Measurements from ENCODE around the gene ART1. TPM values are rescaled to one million over a fixed set of nuclear protein-coding genes. Genes with fewer than 3 reads are reported as not detected.

The ART1 gene
- total RNA-seq, 1 donor from 2014 or later: not detected

DNA sequence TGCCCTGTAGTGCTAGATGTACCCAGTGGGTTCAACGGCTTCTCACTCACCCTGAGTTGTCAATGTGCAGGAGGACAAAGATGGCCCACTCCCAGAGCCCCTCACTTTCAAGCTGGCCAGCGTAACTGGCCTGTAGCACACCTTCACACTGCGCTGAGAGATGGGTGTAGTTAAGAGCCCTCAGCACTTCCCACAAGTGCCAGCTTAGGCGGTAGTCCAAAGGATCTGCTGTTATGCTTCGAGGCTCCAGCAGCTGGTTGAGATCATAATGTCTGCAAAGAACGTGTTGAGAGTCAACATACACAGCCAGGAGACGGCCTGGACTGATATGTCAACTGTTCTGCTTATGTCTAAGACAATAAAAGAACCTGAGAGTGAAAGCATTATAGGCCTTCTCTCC lies 41.0 kb downstream of the ART1 start:
- Mint-ChIP-seq H3K9me3 (no peaks in the 10 kb centered on the region), H3K4me3 (no peak overlapping the region), H3K27ac (no peak overlapping the region), H3K36me3 (ENCODE audit: low read depth) (peaks cover 63% of the 10 kb centered on the region), H3K27me3 (no peaks in the 10 kb centered on the region), H3K4me1 (peaks cover 12% of the 10 kb centered on the region)
- intact Hi-C loops (cut with micrococcal nuclease): no loop called here
- no peak for DNase-seq

DNA sequence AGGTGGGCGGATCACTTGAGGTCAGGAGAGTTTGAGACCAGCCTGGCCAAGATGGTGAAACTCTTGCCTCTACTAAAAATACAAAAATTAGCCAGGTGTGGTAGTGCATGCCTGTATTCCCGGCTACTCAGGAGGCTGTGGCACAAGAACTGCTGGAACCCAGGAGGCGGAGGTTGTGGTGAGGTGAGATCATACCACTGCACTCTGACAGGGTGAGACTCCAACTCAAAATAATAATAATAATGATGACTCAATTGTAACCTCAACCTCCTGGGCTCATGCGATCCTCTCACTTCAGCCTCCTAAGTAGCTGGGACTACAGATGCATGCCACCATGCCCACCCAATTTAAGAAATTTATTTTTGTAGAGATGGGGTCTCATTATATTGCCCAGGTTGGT lies 41.8 kb downstream of the ART1 start:
- intact Hi-C loops (cut with micrococcal nuclease): no loop called here
- peaks cover 12% of the 10 kb centered on the region for H3K4me1 Mint-ChIP-seq
- H3K9me3 Mint-ChIP-seq: no peaks in the 10 kb centered on the region
- peaks cover 57% of the 10 kb centered on the region for H3K36me3 Mint-ChIP-seq (ENCODE audit: low read depth)
- no peak for DNase-seq
- H3K4me3 Mint-ChIP-seq: no peak overlapping the region
- H3K27me3 Mint-ChIP-seq: no peaks in the 10 kb centered on the region
- H3K27ac Mint-ChIP-seq: no peak overlapping the region

DNA sequence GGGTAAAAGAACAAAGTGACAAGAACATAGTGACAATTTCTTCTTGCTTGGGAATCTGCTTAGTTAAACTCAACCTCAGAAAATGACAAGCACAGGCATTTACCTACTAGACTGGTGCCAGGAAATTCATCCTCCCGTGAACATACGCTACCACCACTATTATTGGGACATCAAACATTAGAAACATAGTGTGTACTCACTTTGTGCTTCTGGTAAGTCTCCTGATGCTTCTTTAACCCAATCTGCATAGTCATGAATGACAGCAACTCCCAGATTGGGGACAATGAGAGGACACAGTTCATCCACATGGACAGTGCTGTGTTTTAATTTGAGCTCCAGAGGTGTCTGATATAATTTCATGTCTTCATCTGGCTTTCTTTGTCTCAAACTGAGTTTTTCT lies 55.5 kb downstream of the ART1 start:
- intact Hi-C loops (cut with micrococcal nuclease): no loop called here
- H3K9me3 Mint-ChIP-seq: no peaks in the 10 kb centered on the region
- no peak overlapping the region for H3K4me3 Mint-ChIP-seq
- no peaks in the 10 kb centered on the region for H3K4me1 Mint-ChIP-seq
- H3K27me3 Mint-ChIP-seq: no peaks in the 10 kb centered on the region
- DNase-seq: no peak
- H3K36me3 Mint-ChIP-seq (ENCODE audit: low read depth): peaks cover 61% of the 10 kb centered on the region
- no peak overlapping the region for H3K27ac Mint-ChIP-seq

DNA sequence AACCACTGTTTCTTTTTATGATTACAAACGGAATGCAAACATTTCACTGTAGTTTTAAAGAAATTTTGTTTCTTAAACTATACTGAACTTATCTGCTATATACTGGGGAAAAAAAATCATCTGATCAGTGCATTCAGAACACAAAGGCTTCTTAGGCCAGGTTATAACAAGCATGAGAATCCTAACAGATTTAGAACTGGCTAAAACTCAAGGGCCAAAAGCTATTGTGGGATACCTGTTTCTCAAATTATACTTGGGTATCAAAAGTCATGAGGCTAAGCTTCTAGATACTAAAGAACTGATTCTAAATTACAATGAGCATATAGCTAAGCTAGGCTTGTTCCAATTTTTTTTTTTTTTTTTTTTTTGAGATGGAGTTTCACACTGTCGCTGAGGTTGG lies 56.0 kb downstream of the ART1 start:
- Mint-ChIP-seq H3K27me3 (no peaks in the 10 kb centered on the region), H3K9me3 (no peaks in the 10 kb centered on the region), H3K4me3 (no peak overlapping the region), H3K4me1 (no peaks in the 10 kb centered on the region), H3K27ac (no peak overlapping the region), H3K36me3 (ENCODE audit: low read depth) (peaks cover 57% of the 10 kb centered on the region)
- intact Hi-C loops (cut with micrococcal nuclease): no loop called here
- no peak for DNase-seq

DNA sequence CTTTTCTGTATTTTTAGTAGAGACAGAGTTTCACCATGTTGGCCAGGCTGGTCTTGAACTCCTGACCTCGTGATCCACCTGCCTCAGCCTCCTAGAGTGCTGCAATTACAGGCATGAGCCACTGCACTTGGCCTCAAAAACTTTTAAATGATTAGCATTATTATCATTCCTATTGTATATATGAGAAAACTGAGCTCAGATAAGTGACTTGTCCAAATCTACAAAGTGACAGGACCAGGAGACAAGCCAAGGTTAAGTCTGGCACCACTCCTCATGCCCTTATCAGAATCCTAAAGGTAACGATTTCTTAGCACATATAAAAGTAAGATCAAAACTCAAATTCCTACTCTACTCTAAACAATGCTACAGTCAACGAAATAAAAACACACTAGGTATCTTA lies 58.5 kb downstream of the ART1 start:
- peaks cover 67% of the 10 kb centered on the region for H3K36me3 Mint-ChIP-seq (ENCODE audit: low read depth)
- H3K4me3 Mint-ChIP-seq: no peak overlapping the region
- H3K4me1 Mint-ChIP-seq: no peaks in the 10 kb centered on the region
- H3K9me3 Mint-ChIP-seq: no peaks in the 10 kb centered on the region
- intact Hi-C loops (cut with micrococcal nuclease): no loop called here
- no peaks in the 10 kb centered on the region for H3K27me3 Mint-ChIP-seq
- DNase-seq: no peak
- H3K27ac Mint-ChIP-seq: no peak overlapping the region

DNA sequence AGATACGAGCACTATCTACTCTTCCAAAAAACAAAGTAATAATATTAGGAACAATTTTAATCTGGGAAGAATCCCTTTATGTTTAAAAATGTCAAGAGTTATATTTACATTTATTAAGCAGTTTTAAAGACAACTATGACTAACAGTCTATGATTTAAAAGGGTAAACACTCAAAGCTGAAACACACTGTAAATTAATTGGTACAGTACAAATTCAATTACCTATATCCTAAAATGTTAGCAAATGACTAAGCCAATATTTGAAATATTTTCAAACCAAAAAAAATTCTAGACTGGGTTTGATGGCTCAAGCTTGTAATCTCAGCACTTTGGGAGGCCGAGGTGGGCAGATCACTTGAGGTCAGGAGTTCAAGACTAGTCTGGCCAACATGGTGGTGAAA lies 62.2 kb downstream of the ART1 start:
- Mint-ChIP-seq H3K4me3 (no peak overlapping the region), H3K9me3 (no peaks in the 10 kb centered on the region), H3K4me1 (peaks cover 8% of the 10 kb centered on the region), H3K27me3 (no peaks in the 10 kb centered on the region), H3K27ac (no peak overlapping the region), H3K36me3 (ENCODE audit: low read depth) (peaks cover 60% of the 10 kb centered on the region)
- intact Hi-C loops (cut with micrococcal nuclease): no loop called here
- DNase-seq: no peak

DNA sequence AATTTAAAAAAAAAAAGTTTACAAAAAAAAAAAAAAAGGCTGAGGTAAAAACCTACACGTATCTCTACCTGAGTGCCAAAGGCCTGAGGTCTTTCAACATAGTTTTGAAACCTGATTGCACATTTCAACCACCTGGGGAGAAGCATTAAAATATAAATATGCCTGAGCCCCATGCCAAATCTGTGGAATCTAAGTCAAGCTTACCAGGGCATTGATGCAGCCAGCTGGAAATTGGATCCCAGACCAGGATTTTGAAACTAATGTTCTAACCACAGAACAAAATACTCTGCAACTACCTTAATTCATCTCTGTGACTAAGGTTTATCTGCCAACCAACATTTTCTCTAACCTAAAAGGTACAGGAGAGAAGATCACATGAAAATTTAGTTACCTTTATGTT lies 65.0 kb downstream of the ART1 start:
- Mint-ChIP-seq H3K36me3 (ENCODE audit: low read depth) (peaks cover 67% of the 10 kb centered on the region), H3K4me1 (peaks cover 11% of the 10 kb centered on the region), H3K27ac (no peak overlapping the region), H3K4me3 (no peak overlapping the region), H3K27me3 (no peaks in the 10 kb centered on the region), H3K9me3 (no peaks in the 10 kb centered on the region)
- no peak for DNase-seq
- intact Hi-C loops (cut with micrococcal nuclease): no loop called here

DNA sequence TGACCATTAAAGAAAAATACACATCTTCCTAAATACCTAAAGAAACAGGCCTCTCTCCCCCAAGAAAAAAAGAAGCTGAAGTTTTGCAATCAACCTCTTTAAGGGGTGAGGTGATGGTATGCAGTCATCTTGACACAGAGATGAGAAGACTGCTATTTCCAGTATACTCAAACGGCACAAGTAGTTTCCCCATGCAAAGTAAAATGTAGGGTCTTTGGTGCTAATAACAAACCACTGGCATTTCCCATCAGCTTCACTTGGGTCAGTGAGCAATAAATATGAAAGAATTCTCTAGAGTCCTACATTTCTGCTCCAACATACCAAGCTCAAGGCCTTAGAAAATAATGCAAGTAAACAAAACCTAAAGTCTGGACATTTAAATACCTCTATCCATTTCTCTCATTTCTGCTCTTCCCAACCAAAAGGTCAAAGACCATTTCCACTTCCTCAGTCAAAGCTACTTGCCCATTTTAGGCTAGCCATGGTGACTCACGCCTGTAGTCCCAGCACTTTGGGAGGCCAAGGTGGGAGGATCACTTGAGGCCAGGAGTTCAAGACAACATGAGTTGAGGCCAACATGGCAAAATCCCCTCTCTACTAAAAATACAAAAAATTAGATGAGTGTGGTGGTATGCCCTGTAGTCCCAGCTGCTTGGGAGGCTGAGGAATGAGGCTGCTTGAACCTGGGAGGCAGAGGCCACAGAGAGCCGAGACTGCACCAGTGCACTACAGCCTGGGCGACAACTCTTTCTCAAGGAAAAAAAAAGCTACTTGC lies 65.7 kb downstream of the ART1 start:
- H3K4me3 Mint-ChIP-seq: no peak overlapping the region
- H3K4me1 Mint-ChIP-seq: peaks cover 11% of the 10 kb centered on the region
- intact Hi-C loops (cut with micrococcal nuclease): no loop called here
- peaks cover 64% of the 10 kb centered on the region for H3K36me3 Mint-ChIP-seq (ENCODE audit: low read depth)
- H3K27ac Mint-ChIP-seq: no peak overlapping the region
- no peak for DNase-seq
- H3K27me3 Mint-ChIP-seq: no peaks in the 10 kb centered on the region
- H3K9me3 Mint-ChIP-seq: no peaks in the 10 kb centered on the region

DNA sequence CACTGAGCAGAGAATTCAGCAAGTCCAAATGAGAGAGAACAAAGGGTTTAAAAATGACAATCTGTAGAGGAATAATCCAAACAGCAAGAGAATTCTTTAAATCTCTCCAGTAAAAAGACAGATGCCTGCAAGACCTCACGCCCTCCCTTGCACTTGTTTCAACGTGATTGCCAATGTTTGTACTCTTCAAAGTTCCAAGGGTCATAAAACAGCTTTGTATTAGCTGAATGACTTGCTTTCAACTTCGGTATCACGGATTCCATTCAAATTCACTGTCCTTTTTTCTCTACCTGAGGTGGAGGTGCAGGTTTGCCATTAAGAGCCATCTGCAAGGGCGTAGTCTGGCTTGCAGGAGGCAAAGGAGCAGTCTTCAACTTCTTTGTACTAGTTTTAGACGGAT lies 67.3 kb downstream of the ART1 start:
- intact Hi-C loops (cut with micrococcal nuclease): no loop called here
- H3K4me1 Mint-ChIP-seq: peaks cover 11% of the 10 kb centered on the region
- H3K27ac Mint-ChIP-seq: no peak overlapping the region
- H3K4me3 Mint-ChIP-seq: no peak overlapping the region
- H3K9me3 Mint-ChIP-seq: no peaks in the 10 kb centered on the region
- no peak for DNase-seq
- H3K36me3 Mint-ChIP-seq (ENCODE audit: low read depth): peaks cover 63% of the 10 kb centered on the region
- no peaks in the 10 kb centered on the region for H3K27me3 Mint-ChIP-seq

Other genes with a start within 250 kb of the ART1 start
- not detected in 2 replicates for gene ART5, start 3.1 kb upstream of the ART1 start, total RNA-seq
- 2.0 and 2.7 TPM in 2 replicates for gene CHRNA10, start 26.3 kb downstream of the ART1 start, total RNA-seq
- gene NUP98, start 152.4 kb downstream of the ART1 start, total RNA-seq: 122 and 129 TPM in 2 replicates
- gene PGAP2, start 163.4 kb downstream of the ART1 start, total RNA-seq: 30.0 and 32.5 TPM in 2 replicates
- gene RHOG, start 195.8 kb downstream of the ART1 start, total RNA-seq: 174 and 176 TPM in 2 replicates
- 60.6 and 63.4 TPM in 2 replicates for gene STIM1, start 210.5 kb downstream of the ART1 start, total RNA-seq

All from activated CD4-positive, alpha-beta T cell treated with anti-CD3 and anti-CD28 coated beads, Interleukin-2, amount 10 ng/mL, durations not matched to agents 24 days and 14 days (primary cell).